ENCODE results near the gene PSMC3. TPM values are rescaled to one million over a fixed set of nuclear protein-coding genes. Genes with fewer than 3 reads are reported as not detected.

PSMC3 gene
- total RNA-seq, 1 donor from 2014 or later: 130 TPM

DNA sequence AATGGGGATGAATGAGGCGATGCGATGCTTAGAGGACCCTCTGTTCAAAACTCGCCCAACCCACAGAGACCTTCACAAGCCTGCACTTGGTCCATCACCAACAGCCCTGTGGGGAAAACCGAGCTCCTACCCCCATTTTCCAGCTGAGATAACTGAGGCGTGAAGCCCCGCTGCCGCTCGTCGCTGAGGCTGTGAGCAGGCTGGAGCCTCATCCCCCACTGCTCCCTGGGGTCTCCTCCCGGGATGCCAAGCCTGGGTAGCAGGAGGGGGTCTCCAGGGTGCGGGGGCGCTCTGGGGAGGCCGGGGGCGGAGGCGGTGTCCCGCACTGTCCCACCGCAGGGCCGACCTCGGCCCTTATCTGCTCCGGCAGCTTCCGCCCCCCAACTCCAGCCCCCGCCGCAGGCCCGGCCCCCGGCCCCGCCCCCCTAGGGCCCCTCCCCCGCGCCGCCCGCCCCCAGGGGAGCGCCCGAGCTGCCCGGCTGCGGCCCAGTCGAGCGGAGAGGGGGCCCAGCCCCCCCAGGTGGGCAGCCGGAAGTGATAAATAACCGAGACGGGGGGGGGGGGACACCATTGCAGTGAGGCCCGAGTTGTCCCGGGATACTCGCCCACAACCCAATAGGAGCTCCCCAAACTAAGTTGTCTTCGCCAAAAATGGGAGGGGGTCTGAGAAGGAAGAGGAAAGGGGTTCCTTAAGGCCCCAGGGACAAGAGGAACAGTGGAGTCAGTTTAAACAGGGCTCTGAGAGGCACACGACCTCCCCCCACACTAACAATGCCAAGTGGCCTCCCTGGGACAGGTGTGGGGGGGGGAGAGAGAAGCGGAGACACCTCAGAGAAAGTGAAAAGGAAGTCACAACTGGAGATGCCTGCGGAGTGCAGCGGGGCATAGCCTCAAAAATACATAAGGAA, 26.1 kb downstream of the PSMC3 start:
- peak overlapping the region; percentile 55 for H3K4me3 ChIP-seq (ENCODE audit: insufficient read depth, low read depth, low read length)
- no peaks in the 10 kb centered on the region for H3K4me1 ChIP-seq (ENCODE audit: insufficient read depth, low read length)
- Mint-ChIP-seq H3K4me3 (ENCODE audit: unreplicated experiment) (peak overlapping the region; percentile 54), H3K36me3 (ENCODE audit: low read depth, unreplicated experiment) (no peaks in the 10 kb centered on the region), H3K27me3 (ENCODE audit: low read depth, unreplicated experiment) (no peaks in the 10 kb centered on the region), H3K27ac (ENCODE audit: unreplicated experiment) (peak overlapping the region; percentile 84), H3K9me3 (ENCODE audit: unreplicated experiment) (no peaks in the 10 kb centered on the region), H3K4me1 (ENCODE audit: low read depth, unreplicated experiment) (peaks cover 4% of the 10 kb centered on the region)
- no peaks in the 10 kb centered on the region for H3K36me3 ChIP-seq (ENCODE audit: insufficient read depth, low read length)
- FAIRE-seq (no peak), DNase-seq (ENCODE audit: low read depth) (no peak)
- H3K9ac ChIP-seq (ENCODE audit: low read length): peak overlapping the region; percentile 71
- TF ChIP-seq EZH2 (IDR thresholded peaks at IDR 0.05; ENCODE audit: insufficient read depth, low read length): no peak
- TF ChIP-seq, protein P1, sequence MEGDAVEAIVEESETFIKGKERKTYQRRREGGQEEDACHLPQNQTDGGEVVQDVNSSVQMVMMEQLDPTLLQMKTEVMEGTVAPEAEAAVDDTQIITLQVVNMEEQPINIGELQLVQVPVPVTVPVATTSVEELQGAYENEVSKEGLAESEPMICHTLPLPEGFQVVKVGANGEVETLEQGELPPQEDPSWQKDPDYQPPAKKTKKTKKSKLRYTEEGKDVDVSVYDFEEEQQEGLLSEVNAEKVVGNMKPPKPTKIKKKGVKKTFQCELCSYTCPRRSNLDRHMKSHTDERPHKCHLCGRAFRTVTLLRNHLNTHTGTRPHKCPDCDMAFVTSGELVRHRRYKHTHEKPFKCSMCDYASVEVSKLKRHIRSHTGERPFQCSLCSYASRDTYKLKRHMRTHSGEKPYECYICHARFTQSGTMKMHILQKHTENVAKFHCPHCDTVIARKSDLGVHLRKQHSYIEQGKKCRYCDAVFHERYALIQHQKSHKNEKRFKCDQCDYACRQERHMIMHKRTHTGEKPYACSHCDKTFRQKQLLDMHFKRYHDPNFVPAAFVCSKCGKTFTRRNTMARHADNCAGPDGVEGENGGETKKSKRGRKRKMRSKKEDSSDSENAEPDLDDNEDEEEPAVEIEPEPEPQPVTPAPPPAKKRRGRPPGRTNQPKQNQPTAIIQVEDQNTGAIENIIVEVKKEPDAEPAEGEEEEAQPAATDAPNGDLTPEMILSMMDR (IDR thresholded peaks at IDR 0.05; ENCODE audit: insufficient read depth, low read depth, low read length): no peak
- peak overlapping the region; percentile 86 for H2AFZ ChIP-seq (ENCODE audit: low read depth, low read length)
- peak overlapping the region; percentile 89 for H3K4me2 ChIP-seq (ENCODE audit: low read length)
- no peaks in the 10 kb centered on the region for H3K9me3 ChIP-seq (ENCODE audit: insufficient read depth, low read depth, low read length)
- H3K27ac ChIP-seq (ENCODE audit: low read depth, low read length): no peak overlapping the region
- no peaks in the 10 kb centered on the region for H4K20me1 ChIP-seq (ENCODE audit: insufficient read depth, low read length)
- no peaks in the 10 kb centered on the region for H3K27me3 ChIP-seq (ENCODE audit: insufficient read depth, low read length)
- no peaks in the 10 kb centered on the region for H3K79me2 ChIP-seq (ENCODE audit: insufficient read depth, low read length)

DNA sequence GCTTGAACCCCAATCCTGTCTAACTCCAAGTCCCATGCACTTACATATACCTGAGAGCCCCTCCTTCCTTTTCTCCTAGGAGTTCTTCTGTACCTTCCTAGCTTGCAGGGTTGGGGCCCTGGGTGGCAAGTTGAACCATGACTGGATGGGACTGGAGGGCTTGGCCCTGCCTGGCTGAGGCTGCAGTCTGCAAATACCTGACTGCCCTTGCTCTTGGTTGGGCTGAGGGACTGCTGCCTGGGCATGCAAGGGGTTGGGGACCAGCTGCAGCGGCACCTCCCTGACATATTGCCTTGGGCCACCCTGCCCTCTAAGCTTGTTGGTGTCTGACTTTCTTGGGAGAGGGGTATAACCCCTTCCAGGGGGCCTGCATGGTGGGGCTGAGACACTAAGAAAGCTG, 27.7 kb downstream of the PSMC3 start:
- Histone ChIP-seq H3K9ac (ENCODE audit: low read length) (no peak overlapping the region), H3K27me3 (ENCODE audit: insufficient read depth, low read length) (no peaks in the 10 kb centered on the region), H3K27ac (ENCODE audit: low read depth, low read length) (no peak overlapping the region), H3K9me3 (ENCODE audit: insufficient read depth, low read depth, low read length) (no peaks in the 10 kb centered on the region), H3K79me2 (ENCODE audit: insufficient read depth, low read length) (no peaks in the 10 kb centered on the region), H3K4me2 (ENCODE audit: low read length) (no peak overlapping the region), H2AFZ (ENCODE audit: low read depth, low read length) (no peak overlapping the region), H3K4me1 (ENCODE audit: insufficient read depth, low read length) (peaks cover 6% of the 10 kb centered on the region), H3K36me3 (ENCODE audit: insufficient read depth, low read length) (no peaks in the 10 kb centered on the region), H4K20me1 (ENCODE audit: insufficient read depth, low read length) (no peaks in the 10 kb centered on the region), H3K4me3 (ENCODE audit: insufficient read depth, low read depth, low read length) (no peak overlapping the region)
- Mint-ChIP-seq H3K27ac (ENCODE audit: unreplicated experiment) (no peak overlapping the region), H3K9me3 (ENCODE audit: unreplicated experiment) (no peaks in the 10 kb centered on the region), H3K27me3 (ENCODE audit: low read depth, unreplicated experiment) (no peaks in the 10 kb centered on the region), H3K36me3 (ENCODE audit: low read depth, unreplicated experiment) (no peaks in the 10 kb centered on the region), H3K4me1 (ENCODE audit: low read depth, unreplicated experiment) (peaks cover 10% of the 10 kb centered on the region), H3K4me3 (ENCODE audit: unreplicated experiment) (no peak overlapping the region)
- DNase-seq (ENCODE audit: low read depth) (no peak), FAIRE-seq (no peak)
- no peak for TF ChIP-seq EZH2 (IDR thresholded peaks at IDR 0.05; ENCODE audit: insufficient read depth, low read length)
- TF ChIP-seq, protein P1 (IDR thresholded peaks at IDR 0.05; ENCODE audit: insufficient read depth, low read depth, low read length): no peak

DNA sequence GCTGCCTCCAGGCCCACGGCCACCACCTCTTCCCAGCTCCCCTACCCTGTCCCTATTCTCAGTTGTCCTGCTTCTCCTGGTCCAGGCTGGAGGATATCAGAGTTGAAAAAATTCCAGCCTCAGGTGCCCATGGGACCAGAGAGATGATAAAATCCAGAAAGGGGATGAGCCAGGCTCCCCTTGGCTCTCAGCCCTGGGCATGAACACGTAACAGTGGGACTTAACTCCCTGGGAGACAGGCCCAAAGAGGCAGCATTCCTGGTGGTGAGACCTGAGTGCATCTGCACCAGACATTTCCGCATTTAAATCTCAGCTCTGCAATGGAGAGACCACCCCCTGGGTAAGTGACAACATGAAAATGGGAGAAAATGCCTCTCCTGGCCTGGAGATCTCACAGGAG, 28.2 kb downstream of the PSMC3 start:
- H3K4me2 ChIP-seq (ENCODE audit: low read length): no peak overlapping the region
- H3K9me3 ChIP-seq (ENCODE audit: insufficient read depth, low read depth, low read length): no peaks in the 10 kb centered on the region
- no peak overlapping the region for H3K27ac ChIP-seq (ENCODE audit: low read depth, low read length)
- no peaks in the 10 kb centered on the region for H4K20me1 ChIP-seq (ENCODE audit: insufficient read depth, low read length)
- Mint-ChIP-seq H3K4me3 (ENCODE audit: unreplicated experiment) (no peak overlapping the region), H3K27me3 (ENCODE audit: low read depth, unreplicated experiment) (no peaks in the 10 kb centered on the region), H3K36me3 (ENCODE audit: low read depth, unreplicated experiment) (no peaks in the 10 kb centered on the region), H3K27ac (ENCODE audit: unreplicated experiment) (no peak overlapping the region), H3K4me1 (ENCODE audit: low read depth, unreplicated experiment) (peaks cover 11% of the 10 kb centered on the region), H3K9me3 (ENCODE audit: unreplicated experiment) (no peaks in the 10 kb centered on the region)
- no peak overlapping the region for H3K4me3 ChIP-seq (ENCODE audit: insufficient read depth, low read depth, low read length)
- peaks cover 6% of the 10 kb centered on the region for H3K4me1 ChIP-seq (ENCODE audit: insufficient read depth, low read length)
- H3K9ac ChIP-seq (ENCODE audit: low read length): no peak overlapping the region
- TF ChIP-seq EZH2 (IDR thresholded peaks at IDR 0.05; ENCODE audit: insufficient read depth, low read length): no peak
- TF ChIP-seq, protein P1 (IDR thresholded peaks at IDR 0.05; ENCODE audit: insufficient read depth, low read depth, low read length): no peak
- H3K36me3 ChIP-seq (ENCODE audit: insufficient read depth, low read length): no peaks in the 10 kb centered on the region
- no peaks in the 10 kb centered on the region for H3K27me3 ChIP-seq (ENCODE audit: insufficient read depth, low read length)
- FAIRE-seq: no peak
- no peak for DNase-seq (ENCODE audit: low read depth)
- H2AFZ ChIP-seq (ENCODE audit: low read depth, low read length): no peak overlapping the region
- H3K79me2 ChIP-seq (ENCODE audit: insufficient read depth, low read length): no peaks in the 10 kb centered on the region

Measured in astrocyte (in vitro differentiated cells and primary cell).